Mucosa of gallbladder (tissue), 1 donor: Measurements from ENCODE around the gene SECTM1. TPM values are rescaled to one million over a fixed set of nuclear protein-coding genes. Genes with fewer than 3 reads are reported as not detected.

Experiments used
- DNase-seq: peaks from one replicate; pipeline ENCODE4 v3.0.0-alpha.2; 2020; ENCODE audit warnings: low spot score
- total RNA-seq: library from RNA; stranded (reverse); gene quantifications from one replicate; pipeline ENCODE4 v1.2.1, GENCODE V29; 2021
- donor health status: DM: no; HTN: no; CAD: no.

SECTM1 gene
- total RNA-seq, 1 donor from 2014 or later = 8.5 TPM

DNA sequence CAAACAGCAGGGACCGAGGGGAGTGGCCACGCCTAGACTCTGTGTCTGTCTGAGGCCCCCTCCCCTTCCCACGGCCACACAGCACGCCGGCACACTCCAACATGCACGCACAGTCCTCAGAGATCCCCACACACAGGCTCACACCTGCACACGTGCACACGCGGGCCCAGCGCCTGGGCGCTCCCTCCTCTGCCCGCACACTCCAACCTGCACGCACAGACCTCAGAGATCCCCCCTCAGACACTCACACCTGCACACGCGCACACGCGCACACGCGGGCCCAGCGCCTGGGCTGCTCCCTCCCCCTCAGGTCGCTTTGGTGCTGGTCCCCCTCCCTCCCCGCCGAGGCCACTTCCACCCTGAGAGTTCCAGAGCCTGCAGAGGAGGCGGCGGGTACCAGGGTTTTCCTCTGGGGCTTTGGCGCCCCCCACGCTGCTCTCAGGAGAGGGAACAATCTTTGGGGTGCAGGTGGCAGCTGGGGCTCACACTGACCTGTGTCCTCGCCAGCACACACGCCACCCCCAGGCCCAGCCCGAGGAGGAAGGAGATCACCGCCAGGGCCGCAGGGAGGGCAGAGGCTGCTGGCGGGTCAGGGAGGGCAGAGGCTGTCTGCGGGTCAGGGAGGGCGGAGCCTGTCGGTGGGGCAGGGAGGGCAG lies 17.7 kb downstream of the SECTM1 start:
- no peak for DNase-seq

DNA sequence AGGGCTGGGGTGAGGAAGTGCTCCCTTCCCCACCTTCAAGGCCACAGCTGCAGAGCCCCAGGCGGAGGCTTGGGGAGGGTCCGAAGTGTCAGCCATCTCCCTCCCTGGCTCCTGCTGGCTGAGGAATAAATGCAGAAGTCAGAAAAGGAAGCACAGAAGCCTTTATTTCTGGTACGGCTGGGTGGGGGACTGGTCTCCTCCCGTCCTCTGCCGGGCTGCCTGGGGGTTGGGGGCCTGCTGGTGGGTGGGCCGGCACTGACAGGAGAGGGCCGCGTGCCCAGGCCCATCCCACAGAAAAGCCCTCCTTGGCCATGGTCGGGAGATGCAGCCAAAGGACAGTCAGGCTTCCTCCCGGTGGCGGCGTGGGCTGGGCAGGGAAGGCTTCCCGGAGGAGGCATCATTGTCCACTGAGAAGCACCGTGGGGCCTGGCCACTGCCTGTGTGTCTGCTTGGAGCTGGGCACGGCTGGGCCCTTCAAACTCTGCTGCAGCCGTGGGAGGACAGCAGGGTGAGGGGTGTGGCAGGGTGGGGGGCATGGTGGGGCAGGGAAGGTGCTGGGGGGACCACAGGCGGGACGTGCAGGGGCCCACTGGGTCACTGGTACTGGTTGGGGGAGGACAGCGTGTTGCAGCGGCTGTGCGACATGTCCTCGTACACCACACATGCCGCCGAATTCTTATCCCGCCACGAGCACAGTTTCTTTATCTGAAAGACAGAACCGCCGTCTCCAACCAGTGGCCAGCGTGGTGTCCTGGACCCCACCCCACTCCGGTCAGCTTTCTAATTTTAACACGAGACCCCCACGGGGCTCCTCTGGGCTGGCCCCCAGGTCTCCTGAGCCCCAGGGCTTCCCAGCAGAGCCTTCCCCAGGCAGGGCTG lies 18.6 kb downstream of the SECTM1 start:
- DNase-seq = no peak

DNA sequence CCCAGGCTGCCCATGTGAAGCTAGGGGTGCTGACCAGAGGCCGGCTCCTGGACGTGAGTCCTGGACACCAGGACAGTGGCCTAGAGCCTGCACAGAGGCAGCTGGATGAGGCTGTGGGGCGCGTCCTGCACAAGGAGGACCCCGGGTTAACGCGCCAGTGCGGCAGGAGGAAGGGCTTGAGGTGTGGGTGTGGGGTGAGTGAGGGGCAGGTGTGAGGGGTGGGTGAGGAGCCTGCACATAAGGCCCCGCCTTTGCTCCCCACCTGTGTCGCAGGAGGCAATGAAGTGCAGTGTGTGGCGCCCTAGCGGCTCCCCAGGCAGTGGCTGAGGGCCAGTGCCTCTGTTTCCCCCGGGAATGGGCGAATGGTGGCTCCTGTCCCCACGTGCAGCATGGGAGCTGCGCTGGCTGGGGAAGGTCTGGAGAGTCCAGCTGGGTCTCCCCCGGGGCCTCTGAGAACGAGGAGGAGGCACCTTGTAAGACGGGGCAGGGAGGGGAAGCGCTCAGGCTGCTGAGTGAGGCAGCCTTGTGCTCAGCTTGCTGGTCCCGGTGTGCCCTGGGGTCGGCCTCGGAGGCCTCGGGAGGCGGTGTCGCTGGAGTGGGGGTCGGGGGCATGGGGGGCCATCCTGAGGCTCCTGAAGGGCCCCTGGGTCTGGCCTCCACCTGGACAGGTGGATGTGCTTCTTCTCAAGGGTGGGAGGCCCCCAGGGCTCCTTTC lies 19.4 kb downstream of the SECTM1 start:
- DNase-seq = no peak

DNA sequence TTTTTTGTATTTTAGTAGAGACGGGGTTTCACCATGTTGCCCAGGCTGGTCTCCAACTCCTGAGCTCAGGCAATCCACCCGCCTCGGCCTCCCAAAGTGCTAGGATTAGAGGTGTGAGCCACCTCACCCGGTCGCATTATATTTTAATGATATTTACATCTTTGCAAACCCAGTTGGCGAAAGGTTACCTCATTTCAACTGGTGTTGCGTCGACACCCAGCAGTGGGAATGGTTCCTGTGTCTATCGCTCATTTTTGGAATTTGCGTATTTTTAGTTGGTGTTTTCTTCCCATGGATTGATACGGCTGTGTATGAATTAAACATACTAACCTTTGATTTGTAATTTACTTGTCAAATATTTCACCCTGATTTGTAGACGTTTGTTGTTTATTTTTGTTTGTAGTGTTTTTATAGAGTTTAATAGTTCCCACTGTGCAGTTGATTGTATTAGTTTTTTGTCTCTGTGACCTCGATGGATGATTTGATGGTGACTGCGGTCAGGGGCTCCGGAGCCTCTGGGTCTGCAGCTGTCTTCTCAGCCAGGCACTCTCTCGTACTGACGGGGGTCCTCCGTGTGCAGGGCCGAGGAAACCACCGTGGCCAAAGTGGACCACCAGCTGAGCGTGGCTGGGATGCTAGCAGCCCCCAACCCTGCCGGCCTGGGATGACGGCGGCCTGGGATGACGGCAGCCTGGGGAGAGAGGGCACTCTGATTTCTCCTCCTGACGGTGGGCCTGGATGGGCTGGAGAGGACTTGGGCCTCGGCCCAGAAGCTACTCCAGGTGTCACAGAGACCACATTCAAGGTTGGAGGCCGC lies 20.2 kb downstream of the SECTM1 start:
- DNase-seq = no peak

DNA sequence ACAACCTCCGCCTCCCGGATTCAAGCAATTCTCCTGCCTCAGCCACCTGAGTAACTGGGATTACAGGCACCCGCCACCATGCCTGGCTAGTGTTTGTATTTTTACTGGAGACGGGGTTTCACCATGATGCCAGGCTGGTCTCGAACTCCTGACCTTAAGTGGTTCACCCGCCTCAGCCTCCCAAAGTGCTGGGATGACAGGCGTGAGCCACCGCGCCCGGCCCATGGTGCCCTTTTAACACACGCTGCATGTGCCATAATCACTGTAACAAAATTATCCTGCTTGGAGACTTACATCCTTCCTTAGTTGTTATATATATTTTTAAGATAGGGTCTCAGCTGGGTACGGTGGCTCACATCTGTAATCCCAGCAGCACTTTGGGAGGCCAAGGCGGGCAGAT lies 21.6 kb downstream of the SECTM1 start:
- no peak for DNase-seq

DNA sequence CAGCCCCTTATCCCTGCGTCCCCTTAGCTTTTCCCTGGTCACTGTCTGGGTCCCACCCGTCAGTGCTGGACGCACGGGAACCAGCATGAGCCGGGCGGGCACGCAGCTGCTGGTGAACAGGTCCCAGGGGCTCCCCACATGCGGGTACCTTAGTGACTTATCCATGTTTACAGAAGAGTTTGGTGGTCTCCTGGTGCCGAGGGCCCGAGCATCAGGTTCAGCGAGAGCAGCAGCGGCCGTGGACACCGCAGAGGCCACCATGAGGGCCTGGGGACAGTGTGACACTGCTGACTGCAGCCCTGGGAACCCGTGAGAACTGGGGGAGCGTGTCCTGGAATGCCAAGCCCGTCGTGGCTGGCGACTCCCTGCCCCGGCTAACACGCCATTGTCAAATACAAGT lies 22.7 kb downstream of the SECTM1 start:
- no peak for DNase-seq

DNA sequence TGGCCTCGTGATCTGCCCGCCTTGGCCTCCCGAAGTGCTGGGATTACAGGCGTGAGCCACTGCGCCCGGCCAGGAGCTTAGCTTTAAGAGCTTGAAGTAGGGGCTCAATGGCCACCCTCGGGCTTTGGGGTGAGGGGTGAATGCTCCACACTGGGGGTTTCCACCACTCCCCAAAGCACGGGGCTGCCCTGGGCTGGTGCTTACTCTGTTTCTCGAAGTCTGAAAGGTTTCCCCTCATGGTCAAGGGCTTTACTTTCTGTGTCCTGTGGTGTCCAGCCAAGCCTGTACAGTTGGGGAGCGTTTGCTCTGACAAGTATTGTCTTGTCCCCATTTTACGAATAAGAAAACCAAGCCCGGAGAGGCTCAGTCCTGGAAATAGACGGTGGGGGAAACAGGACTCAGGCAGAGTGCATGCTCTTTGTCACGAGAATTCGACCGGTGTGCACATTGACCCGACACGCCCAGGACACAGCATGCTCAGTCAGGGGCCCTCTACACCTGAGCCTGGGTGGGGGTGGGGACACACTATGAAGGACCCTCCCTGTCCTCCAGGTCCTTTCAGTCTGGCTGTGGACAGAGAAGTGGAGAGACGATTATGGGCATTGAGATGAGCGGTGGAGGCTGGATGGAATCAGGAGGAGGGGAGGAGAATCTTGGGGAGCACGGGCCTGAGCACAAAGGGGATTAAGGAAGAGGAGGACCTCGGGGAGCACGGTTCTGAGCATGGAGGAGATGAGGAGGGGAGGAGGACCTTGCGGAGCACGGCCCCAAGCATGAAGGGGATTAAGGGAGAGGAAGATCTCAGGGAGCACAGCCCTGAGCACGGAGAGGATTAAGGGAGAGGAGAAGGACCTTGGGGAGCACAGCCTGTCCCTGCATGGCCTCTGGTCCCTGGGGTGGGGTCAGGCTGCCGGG lies 23.7 kb downstream of the SECTM1 start:
- DNase-seq = no peak

DNA sequence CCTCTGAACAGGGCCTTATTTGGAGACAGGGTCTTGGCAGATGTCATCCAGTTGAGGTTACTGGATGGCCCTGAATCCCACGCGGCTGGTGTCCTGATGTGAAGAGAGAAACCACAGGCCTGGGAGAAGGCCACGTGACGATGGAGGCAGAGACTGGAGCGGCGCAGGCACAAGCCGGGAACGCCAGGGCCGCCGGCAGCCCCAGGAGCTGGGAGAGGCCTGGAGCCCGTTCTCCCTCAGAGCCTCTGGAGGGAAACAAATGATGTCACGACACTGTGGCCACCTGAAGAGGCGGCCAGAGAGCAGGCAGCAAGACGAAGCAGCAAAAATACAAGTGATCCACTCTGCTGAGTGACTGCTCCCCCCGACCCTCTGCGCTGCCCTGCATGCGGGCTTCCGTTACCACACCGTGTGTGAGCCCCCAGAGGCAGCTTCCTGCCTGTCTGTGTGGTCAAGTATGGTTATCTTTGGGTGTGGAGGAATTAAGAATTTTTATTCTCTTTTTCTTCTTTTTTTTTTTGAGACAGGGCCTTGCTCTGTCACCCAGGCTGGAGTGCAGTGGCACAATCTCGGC lies 27.8 kb downstream of the SECTM1 start:
- no peak for DNase-seq

DNA sequence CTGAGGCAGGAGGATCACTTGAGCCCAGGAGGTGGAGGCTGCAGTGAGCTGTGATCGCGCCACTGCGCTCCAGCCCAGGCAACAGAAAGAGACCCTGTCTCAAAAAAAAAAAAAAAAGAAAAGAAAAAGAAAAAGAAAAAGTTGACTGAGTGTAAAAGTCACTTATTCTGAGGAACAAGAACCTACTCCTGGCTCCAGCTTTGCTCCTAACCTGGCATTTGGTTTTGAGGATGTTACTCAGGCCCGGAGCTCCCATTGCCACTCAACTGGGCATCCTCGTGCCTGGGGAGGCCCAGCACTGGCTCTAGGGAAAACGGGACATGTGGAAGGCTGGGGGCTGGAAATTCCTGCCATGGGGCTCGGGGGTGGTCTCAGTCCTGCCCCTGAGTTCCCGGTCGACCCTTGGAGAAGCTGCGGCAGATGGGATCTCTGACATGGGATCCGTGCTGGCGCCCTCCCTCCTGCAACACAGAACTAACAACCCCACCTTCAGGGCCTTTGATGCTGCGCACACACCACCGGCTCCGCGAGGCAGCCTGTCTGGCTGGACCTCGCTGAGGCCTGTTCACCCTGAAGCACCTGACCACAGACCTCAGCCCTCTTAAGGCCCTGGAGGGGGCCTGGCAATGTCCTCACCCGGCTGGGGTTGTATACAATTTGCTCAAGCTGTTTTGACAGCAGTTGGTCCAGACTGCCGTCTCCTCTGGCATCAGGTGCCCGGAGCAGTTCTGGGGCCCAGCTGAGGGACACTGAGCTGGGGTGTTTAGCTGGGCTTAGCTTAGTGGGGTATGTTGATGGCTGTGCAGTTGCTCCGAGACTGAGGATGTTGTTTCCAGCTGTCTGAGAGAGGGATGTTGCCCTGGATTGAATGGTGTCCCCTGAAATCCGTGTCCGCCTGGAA lies 28.5 kb downstream of the SECTM1 start:
- no peak for DNase-seq

DNA sequence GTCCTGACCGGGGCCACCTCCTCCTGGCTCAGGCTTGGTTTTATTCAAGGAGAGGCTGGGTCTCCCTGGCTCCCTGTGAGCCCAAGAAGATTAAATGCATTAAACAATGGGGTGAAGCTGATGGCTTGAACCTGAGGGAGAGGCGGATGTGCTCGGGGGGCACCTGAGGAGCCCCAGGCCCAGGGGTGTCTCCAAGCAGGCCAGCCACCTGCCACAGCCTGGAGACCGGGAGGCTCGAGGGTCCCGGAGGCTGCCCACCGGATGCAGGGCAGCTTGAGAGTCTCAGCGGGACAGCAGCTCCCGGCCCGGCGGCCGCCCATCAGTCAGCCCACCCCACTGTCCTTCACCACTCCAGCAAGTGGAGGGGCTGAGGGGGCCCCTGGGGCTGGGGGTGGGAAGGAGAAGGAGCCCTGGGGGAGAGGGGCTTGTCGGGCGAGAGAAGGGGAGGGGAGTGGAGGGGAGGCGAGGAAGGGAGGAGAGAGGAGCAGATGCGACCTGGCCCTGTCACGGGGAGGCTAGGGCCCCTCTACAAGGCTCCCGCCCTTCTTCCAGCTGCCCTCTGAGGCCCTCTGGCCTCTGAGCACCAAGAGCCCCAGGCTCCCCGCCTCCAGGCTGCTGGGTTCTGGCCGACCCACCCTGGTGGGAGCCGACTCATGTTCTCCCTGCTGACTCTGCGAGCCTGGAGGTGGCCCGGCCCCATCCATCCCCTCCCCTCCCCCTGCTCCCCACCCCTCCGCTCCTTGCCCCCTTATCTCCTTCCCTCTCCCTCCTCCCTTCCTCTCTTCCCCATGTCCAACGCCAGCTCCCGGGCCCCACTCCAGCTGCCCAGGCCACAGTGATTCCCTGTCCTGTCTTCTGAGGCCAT lies 29.4 kb downstream of the SECTM1 start:
- no peak for DNase-seq

DNA sequence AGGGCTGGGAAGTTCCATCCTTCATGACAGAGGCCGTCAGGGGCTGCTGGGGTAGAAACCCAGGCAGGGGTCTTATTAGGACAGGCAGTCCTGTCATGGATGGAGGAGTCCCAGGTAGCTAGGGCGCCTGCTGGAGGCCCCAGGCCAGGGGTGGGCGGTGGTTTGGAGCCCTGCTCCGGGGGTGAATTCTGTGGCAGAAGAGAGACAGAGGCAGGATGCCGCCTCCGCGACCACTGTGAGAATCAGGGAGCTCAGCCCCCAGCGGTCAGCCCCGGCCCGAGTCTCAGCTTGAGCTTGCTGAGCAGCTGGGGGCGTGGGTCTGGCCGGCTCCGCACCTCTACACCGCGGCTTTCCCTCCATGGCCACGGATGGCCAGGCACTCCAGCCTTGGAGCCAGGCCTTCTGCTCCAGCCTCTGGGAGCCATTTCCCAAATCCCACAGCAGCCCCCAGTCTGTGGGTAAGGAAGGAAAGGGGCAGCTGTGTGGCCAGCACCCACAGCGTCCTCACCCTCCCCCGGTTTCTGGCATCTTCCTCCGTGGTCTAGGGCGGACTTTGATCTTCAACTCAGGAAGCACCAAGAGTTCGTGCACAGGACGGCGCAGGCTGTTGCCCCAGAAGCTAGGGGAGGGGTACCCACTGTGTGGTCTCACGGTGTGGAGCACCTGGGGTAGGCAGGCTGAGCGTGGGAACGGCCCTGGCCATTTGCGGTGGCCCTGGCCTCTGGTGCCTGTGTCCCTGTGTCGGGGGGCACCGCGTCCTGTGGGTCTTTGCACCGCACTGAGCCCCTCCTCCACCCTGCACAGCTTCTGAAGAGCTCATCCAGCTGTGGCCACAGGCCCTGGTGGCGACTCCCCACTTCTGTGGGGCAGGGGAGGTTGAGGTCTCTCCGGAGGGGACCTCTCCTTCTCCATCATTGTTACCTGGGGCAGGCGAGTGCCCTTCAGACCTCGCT lies 30.3 kb downstream of the SECTM1 start:
- no peak for DNase-seq

DNA sequence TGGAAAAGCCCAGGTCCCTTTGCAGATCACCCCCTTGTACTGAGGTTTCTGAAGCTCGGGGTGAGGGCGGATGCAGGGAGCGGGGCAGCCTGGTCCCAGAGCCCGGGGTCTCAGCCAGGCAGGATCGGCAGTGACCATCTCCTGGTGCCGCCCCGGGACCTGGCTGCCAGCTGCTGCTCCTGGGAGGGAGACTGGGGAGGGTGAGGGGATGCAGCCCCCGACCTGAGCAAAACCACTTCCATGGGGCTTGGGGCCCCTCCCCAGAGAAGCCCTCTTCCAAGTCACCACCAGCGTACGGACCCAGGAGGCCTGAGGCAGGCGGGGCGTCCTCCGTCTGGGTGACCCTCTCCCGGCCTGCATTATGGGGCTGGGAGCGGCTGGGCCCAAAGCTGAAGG lies 31.0 kb downstream of the SECTM1 start:
- no peak for DNase-seq

DNA sequence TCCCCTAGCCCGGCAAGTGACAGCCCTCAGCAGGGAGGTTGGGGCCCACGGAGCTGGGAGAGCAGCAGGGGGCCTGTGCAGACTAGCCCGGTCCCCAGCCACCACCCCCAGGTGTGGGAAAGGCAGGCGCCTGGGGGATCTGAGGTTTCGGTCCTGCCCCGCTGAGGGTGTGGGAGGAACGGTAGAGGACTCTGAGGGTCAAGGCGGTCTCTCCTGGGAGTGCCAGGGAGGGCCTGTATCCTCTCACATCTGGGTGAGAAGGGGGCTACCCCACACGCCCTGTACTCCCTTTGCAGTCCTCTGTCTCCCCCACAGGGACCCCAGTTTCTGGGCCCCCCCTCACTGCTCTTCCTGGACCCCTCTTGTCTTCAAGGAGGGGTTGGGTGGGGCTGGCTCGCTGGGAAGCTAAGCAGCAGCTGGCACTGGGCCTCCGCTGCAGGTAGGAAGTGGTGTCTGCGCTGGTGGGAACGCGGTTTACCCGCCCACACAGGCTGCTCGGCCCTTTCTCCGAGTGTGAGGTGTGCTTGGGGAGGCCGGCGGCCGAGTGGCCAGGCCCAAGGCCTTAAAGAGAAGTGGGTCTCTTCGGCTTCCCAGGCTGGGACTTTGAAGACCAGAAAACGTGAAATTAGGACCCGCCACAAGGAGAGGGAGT lies 31.5 kb downstream of the SECTM1 start:
- DNase-seq = no peak

DNA sequence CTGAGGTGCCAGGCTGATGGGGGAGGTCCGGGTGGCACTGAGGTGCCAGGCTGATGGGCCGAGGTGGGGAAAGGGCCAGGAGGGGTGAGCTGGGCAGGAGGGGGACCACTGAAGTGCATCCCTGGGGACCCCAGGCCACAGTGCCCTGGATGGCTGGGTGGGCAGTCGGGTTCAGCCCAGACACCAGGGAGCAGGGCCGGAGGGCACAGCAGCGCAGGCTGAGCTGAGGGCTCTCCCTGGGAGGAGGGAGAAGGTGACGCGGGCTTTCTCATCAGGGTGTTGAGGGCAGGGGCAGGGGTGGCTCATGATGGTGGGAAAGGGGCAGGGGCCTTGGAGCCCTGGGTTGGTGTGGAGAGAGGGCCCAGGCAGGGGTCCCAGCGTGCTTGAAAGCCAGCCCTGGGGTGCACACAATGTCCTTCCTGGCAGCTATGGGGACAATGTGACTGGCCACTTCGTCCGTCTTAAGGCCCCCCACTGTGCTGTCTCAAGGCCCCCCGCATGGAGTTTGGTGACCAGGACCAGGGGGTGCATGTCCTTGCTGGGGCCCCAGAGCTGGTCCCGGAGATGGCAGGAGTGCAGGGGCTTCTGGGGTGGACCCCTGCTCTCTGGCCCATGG lies 32.2 kb downstream of the SECTM1 start:
- no peak for DNase-seq

DNA sequence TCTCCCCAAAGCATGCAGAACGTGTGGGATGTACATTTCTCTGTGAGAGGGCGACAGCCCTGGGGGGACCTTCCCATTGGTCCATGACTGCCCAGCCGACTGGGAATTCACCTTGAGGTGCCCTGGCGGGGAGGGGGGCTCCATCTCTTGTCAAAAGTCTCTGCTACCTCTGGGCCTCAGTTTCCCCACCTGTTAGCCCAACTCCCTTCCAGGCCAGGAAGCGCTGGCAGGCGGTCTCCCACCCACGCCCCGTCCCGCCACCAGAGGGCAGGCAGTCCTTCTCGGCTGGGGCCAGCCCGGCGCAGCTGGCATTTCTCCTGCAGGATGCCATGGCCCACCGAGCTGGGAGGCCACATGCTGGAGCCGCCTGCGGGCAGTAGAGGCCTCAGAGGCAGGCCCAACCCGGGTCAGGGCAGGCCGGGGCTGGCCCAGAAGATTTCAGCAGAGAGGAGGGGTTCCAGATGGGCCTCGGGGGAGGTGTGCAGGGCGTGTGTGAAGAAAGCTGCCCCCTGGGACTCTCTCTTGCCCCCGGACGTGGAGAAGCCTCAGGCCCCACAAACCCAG lies 32.8 kb downstream of the SECTM1 start:
- peak; percentile 48 for DNase-seq

DNA sequence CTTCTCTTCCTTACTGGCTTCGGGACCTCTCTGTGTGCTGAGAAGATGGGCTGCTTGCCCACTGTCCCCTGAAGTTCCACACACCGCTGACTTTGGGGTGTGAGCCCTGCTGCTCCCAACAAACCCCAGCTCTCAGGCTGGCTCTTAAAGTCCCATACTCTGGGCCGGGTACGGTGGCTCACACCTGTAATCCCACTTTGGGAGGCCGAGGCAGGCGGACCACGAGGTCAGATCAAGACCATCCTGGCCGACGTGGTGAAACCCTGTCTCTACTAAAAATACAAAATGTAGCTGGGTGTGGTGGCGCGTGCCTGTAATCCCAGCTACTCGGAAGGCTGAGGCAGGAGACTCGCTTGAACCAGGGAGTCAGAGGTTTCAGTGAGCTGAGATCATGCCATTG lies 33.3 kb downstream of the SECTM1 start:
- no peak for DNase-seq
